IPS-18a (cell line): ENCODE measurements around the gene AHDC1.

Experiments
- H3K27ac ChIP-seq: one replicate; pipeline ENCODE4 v1.5.1; 2013; ENCODE audit warnings: low read length
- H3K27me3 ChIP-seq: one replicate; pipeline ENCODE4 v1.6.1; 2013; ENCODE audit warnings: mild to moderate bottlenecking, low read length; ENCODE audit not compliant: control insufficient read depth, insufficient read depth
- H3K36me3 ChIP-seq: one replicate; pipeline ENCODE4 v1.6.1; 2013; ENCODE audit warnings: low read depth, low read length; ENCODE audit not compliant: control insufficient read depth
- H3K4me1 ChIP-seq: one replicate; pipeline ENCODE4 v1.6.1; 2013; ENCODE audit warnings: low read depth, low read length; ENCODE audit not compliant: control insufficient read depth
- H3K4me3 ChIP-seq: one replicate; pipeline ENCODE4 v1.5.1; 2013; ENCODE audit warnings: low read length
- H3K9ac ChIP-seq: one replicate; pipeline ENCODE4 v1.6.1; 2013; ENCODE audit warnings: mild to moderate bottlenecking, low read length, moderate library complexity
- H3K9me3 ChIP-seq: one replicate; pipeline ENCODE4 v1.6.1; 2013; ENCODE audit warnings: low read depth, low read length; ENCODE audit not compliant: control insufficient read depth

Gene AHDC1

GRCh38 chr1:27576806-27577227 is 27.1 kb downstream of the AHDC1 start:
- Histone ChIP-seq H3K27ac (no peak overlapping the region), H3K9ac (no peak overlapping the region)

DNA sequence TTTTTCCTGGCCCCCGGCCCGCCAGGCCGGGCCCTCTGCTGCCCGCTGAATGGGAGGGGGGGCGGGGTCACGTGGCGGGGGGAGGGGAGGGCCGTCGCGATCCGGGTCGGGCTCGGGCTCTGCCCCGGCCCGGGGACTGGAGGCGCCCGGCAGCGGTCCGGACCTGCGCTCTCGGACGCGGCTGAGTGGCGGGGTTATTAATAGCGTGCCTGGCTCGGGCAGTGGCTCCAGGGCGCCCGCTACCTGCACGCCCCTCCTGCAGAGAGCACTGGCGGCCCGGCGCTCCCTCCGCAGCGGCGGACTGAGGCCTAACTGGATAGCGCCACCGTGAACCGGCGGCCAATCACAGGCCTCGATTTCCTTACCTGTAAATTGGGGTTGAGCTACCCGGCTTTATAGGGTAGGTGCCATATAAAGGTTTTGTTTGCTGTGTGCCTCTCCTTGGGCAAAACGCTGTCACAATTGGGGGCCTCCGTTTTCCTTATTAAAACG is 28.1 kb downstream of the AHDC1 start:
- Histone ChIP-seq H3K27ac (no peak overlapping the region), H3K27me3 (no peaks in the 10 kb centered on the region), H3K9me3 (no peaks in the 10 kb centered on the region), H3K4me1 (peaks cover 39% of the 10 kb centered on the region), H3K4me3 (peak overlapping the region; percentile 39), H3K36me3 (no peaks in the 10 kb centered on the region), H3K9ac (no peak overlapping the region)

More at GRCh38 chr1:27576806-27577227, 27.1 kb downstream of the AHDC1 start:
- Histone ChIP-seq H3K36me3 (no peaks in the 10 kb centered on the region), H3K4me1 (peaks cover 32% of the 10 kb centered on the region), H3K9me3 (no peaks in the 10 kb centered on the region), H3K27me3 (no peaks in the 10 kb centered on the region), H3K4me3 (no peak overlapping the region)

GRCh38 chr1:27574871-27575831 is 28.8 kb downstream of the AHDC1 start:
- no peaks in the 10 kb centered on the region for H3K27me3 ChIP-seq
- H3K9ac ChIP-seq: peak overlapping the region; percentile 56
- peaks cover 46% of the 10 kb centered on the region for H3K4me1 ChIP-seq
- no peaks in the 10 kb centered on the region for H3K9me3 ChIP-seq
- peak overlapping the region; percentile 42 for H3K4me3 ChIP-seq
- H3K36me3 ChIP-seq: no peaks in the 10 kb centered on the region
- peak overlapping the region; percentile 28 for H3K27ac ChIP-seq

DNA sequence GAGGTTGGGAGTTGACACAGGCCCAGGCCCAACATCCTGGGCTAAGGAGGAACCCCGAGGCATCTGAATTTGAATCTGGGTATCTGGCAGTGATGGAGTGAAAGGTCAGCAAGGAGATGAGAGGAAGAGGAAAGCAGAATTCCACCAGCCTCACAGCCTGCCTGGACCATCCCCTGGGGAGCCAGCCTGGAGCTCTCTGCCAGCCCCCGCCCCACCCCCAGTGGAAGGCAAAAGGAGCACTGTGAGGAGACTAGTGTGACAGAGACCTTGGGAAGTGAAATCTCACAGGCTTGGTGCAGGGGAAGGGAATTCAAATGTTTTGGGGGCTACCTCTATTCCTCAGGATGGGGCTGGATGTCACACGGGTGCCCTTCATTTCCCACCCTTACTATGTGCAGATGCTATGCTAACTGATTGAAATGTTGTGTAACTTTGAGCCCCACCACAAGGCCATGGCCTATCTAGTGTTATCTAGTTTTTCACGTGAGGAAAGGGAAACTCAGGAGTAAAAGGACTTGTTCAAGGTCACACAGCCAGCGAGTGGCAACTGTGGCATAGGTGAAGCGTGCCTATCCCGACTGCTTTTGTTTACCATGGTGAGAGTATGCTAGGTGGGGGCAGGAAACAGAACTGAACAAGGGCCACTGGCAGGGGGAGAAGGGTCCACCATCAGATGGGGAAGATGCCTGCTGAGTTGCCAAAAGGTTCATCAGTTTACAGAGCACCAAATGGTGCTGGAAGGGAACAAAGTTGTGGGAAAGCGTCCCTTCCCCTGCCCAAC is 29.8 kb downstream of the AHDC1 start:
- Histone ChIP-seq H3K27me3 (no peaks in the 10 kb centered on the region), H3K9ac (peak overlapping the region; percentile 56), H3K27ac (no peak overlapping the region), H3K36me3 (no peaks in the 10 kb centered on the region), H3K4me3 (peak overlapping the region; percentile 42), H3K4me1 (peaks cover 56% of the 10 kb centered on the region), H3K9me3 (no peaks in the 10 kb centered on the region)

DNA sequence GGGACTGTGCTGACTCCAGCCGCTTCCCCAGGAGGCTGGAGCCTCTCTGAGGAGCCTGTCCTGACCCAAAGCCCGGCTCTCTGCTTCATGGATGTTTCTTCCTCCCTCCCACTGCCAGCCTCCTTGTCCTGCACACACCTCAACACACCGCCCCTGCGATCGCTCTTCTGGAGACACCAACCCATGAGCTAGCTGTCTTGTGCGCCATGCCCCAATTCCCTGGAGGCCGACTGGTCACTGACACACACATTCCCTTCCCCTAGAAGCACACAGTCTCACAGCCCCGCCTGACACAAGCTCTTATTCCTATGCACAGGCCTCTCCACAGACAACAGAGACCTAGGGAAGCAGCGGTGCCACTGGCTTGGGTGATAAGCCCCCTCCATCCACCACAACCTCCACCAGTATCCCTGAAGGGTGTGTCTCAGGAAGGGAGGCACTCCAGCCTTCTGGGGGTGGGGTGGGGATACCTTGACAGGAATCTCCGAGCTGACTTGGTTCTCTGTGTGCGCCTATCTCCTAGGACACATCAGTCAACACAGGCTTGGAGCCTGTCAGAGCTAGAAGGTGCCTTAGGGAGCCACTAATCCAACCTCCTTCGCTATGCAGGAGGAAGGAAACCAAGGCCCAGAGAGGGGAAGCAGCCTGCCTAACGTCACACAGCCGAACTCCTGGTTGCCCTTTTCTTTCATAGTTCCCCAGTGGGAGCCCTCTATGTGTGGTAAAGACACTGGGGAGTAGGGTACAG is 31.1 kb downstream of the AHDC1 start:
- Histone ChIP-seq H3K27me3 (no peaks in the 10 kb centered on the region), H3K9me3 (no peaks in the 10 kb centered on the region), H3K36me3 (no peaks in the 10 kb centered on the region), H3K27ac (no peak overlapping the region), H3K4me1 (peaks cover 65% of the 10 kb centered on the region), H3K4me3 (no peak overlapping the region), H3K9ac (peak overlapping the region; percentile 10)

DNA sequence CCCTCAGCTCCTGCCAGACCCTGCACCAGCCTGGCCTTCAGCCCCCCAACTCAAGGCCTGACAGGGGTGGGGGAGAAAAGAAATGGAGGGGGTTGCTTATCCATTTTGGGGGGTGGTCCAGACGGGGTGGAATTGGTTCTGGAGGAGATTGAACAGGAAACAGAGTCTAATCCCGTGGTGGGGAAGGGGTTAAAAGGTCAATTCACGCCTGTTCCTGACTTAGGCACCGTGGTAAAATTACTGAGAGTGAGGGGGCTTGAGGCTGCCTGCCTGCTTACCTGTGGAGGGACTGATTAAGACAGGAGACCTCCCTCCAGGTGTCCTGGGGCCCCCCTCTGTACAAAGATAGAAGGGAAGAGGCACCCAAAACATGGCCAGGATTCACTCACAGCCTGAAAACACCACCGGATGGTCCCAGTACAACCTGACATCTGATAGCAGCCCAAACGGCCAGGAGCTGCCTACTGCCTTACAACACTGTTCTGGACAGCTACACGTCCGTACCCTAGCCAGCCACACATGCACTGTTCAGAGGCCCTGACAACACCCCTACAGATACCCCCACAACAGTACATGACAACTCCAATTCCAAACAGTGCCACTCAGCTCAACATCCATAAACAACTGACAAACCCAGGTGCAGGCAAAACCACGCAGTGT is 31.8 kb downstream of the AHDC1 start:
- H3K9me3 ChIP-seq: no peaks in the 10 kb centered on the region
- H3K4me3 ChIP-seq: peak overlapping the region; percentile 44
- H3K9ac ChIP-seq: peak overlapping the region; percentile 47
- no peaks in the 10 kb centered on the region for H3K27me3 ChIP-seq
- peaks cover 71% of the 10 kb centered on the region for H3K4me1 ChIP-seq
- H3K36me3 ChIP-seq: no peaks in the 10 kb centered on the region
- H3K27ac ChIP-seq: no peak overlapping the region

- H3K27me3 ChIP-seq: no peaks in the 10 kb centered on the region
- H3K9me3 ChIP-seq: no peaks in the 10 kb centered on the region
- H3K36me3 ChIP-seq: no peaks in the 10 kb centered on the region
- peaks cover 77% of the 10 kb centered on the region for H3K4me1 ChIP-seq
- peak overlapping the region; percentile 44 for H3K4me3 ChIP-seq
- peak overlapping the region; percentile 56 for H3K27ac ChIP-seq
- H3K9ac ChIP-seq: peak overlapping the region; percentile 47
These were observed 32.4 kb downstream of the AHDC1 start for GRCh38 chr1:27571439-27572018.

DNA sequence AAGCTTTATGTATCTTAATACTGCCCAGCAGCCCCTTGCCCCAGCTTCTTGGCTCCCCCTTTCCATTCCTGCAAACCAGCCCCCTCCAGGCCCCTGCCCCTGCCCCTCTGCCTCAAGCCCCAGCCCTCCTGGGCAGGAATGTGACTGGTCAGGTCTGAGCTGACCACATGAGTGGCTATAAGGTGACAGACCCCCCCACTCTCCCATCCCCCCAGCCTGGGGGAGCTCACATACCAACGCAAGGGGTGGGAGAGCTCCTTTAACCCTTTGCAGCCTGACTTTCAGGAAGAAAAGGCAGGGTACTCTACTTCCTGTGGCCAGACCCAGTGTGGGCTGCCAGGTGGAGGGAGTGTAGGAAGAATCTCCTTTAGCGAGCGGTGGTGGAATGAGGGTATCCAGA is 33.2 kb downstream of the AHDC1 start:
- H3K9me3 ChIP-seq: no peaks in the 10 kb centered on the region
- no peaks in the 10 kb centered on the region for H3K36me3 ChIP-seq
- peak overlapping the region; percentile 56 for H3K27ac ChIP-seq
- peak overlapping the region; percentile 47 for H3K9ac ChIP-seq
- H3K4me1 ChIP-seq: peaks cover 76% of the 10 kb centered on the region
- H3K4me3 ChIP-seq: peak overlapping the region; percentile 44
- H3K27me3 ChIP-seq: no peaks in the 10 kb centered on the region

DNA sequence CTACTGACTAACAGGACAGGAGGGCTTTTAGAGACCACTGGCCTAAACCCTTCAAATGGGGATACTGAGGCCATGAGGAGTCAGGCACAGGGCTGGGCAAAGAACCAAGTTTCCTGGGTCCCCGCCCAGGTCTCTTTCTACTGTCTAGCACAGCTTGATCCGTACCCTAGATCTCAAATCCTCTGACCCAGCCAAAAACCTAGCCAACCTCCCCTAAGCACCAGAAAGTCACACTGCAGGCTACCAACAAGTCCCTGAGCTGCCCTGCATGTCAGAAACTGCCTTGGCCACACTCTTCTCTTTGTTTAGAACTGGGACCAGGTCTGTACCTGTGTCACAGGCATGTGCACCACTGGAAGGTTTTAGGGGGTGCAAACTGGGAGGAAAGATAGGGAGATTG is 33.6 kb downstream of the AHDC1 start:
- Histone ChIP-seq H3K4me3 (peak overlapping the region; percentile 44), H3K27ac (peak overlapping the region; percentile 10), H3K9ac (peak overlapping the region; percentile 47), H3K27me3 (no peaks in the 10 kb centered on the region), H3K36me3 (no peaks in the 10 kb centered on the region), H3K9me3 (no peaks in the 10 kb centered on the region), H3K4me1 (peaks cover 76% of the 10 kb centered on the region)

DNA sequence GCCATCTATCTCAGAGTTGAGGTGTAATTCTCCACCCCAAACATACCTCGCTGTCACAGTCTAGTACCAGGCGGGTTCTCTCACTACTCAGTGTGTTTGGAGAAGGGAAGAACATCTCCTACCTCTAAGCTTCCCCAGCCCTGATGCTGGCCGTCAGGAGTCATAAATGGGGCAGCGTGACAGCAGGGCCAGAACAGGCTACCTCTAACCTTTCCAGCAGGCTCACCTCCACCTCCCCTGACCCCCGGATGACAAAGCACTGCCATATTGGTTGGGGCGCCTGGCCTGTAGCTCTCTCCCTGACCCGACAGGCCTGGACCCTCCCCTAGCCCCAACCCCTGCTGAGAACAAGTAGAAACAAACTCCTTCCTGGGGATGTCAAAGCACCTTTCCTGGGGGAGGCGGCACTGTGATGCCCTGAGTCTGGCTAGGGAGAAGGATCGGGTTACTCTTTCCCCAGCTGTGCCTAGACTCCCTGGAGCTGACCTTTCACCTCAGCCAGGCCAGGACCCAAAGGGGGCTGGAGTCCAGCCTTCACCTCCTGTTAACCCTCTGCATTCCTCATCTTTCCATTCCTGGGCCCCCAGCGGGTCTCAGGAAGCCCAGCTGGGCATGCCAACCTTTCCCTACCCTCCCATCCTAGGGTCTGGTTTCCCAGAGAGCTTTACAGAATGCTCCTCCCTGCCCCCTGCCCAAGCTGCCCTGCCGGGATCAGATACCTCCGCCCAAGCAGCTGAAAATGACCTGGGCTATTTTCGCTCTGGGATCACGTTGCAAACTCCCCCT is 34.2 kb downstream of the AHDC1 start:
- Histone ChIP-seq H3K36me3 (no peaks in the 10 kb centered on the region), H3K4me1 (peaks cover 75% of the 10 kb centered on the region), H3K9ac (peak overlapping the region; percentile 19), H3K4me3 (peak overlapping the region; percentile 44), H3K27me3 (no peaks in the 10 kb centered on the region), H3K9me3 (no peaks in the 10 kb centered on the region), H3K27ac (no peak overlapping the region)
